ENCODE measurements around the gene SASH1. TPM values are rescaled to one million over a fixed set of nuclear protein-coding genes. Genes with fewer than 3 reads are reported as not detected.
A peak's percentile ranks its signal among the peaks of the same experiment; 100 is the strongest.

Gene SASH1
- total RNA-seq, 1 donor from 2014 or later, result 28.7 TPM

DNA sequence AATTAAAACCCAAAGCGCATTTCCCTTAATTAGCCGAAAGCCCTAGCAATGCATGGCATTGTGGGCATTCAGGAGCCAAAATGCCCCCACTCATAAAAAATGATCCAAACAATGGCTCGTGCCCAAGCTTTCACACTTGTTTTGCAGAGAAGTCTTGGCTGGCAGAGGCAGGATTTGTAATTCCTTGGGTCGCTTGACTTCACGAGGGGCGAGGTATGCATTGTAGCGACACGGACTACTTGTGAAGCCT, 613 bp upstream of the SASH1 start:
- H3K36me3 Mint-ChIP-seq, result no peaks in the 10 kb centered on the region
- H3K27me3 Mint-ChIP-seq (ENCODE audit: low read depth), result no peaks in the 10 kb centered on the region
- no peak for DNase-seq (ENCODE audit: low spot score in 2 of 2, unreplicated experiment in 2 of 2)
- TF ChIP-seq, protein P1, sequence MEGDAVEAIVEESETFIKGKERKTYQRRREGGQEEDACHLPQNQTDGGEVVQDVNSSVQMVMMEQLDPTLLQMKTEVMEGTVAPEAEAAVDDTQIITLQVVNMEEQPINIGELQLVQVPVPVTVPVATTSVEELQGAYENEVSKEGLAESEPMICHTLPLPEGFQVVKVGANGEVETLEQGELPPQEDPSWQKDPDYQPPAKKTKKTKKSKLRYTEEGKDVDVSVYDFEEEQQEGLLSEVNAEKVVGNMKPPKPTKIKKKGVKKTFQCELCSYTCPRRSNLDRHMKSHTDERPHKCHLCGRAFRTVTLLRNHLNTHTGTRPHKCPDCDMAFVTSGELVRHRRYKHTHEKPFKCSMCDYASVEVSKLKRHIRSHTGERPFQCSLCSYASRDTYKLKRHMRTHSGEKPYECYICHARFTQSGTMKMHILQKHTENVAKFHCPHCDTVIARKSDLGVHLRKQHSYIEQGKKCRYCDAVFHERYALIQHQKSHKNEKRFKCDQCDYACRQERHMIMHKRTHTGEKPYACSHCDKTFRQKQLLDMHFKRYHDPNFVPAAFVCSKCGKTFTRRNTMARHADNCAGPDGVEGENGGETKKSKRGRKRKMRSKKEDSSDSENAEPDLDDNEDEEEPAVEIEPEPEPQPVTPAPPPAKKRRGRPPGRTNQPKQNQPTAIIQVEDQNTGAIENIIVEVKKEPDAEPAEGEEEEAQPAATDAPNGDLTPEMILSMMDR (IDR thresholded peaks at IDR 0.05; ENCODE audit: unreplicated experiment), result no peak
- H3K9me3 Mint-ChIP-seq, result no peaks in the 10 kb centered on the region
- peak overlapping the region; percentile 95 for H3K4me3 Mint-ChIP-seq
- H3K4me1 Mint-ChIP-seq, result peaks cover 37% of the 10 kb centered on the region
- peak overlapping the region; percentile 99 for H3K27ac Mint-ChIP-seq

DNA sequence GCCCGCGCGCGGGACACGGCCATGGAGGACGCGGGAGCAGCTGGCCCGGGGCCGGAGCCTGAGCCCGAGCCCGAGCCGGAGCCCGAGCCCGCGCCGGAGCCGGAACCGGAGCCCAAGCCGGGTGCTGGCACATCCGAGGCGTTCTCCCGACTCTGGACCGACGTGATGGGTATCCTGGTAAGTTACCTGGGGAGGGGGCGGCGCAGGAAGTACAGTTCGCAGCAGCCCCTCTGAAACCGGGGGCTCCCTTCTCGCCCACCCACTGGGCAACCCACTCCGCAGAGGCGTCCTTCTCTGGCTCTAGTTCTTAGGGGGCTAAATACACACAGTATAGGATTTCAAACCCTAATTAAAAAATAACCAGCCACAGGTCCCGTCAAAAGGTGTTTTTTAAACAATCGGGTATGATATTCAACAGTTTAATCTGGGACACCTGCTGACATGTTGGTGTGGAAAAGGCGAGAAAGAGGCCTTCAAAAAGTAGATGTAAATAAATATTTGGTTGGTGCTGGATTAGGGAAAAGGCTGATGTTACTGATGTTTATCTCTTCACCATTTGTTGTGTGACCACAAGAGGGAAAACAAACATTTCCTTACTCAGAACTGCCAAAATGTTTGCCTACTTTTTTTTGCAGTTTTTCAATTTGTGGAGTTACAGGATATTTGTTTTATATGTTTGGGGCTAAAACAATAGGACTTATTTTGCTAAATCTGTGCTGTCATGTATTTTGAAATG, 577 bp downstream of the SASH1 start:
- Mint-ChIP-seq H3K27ac (peak overlapping the region; percentile 30), H3K9me3 (no peaks in the 10 kb centered on the region), H3K36me3 (peaks cover under 1% of the 10 kb centered on the region), H3K27me3 (ENCODE audit: low read depth) (no peaks in the 10 kb centered on the region), H3K4me3 (peak overlapping the region; percentile 84), H3K4me1 (peaks cover 41% of the 10 kb centered on the region)
- no peak for DNase-seq (ENCODE audit: low spot score in 2 of 2, unreplicated experiment in 2 of 2)
- TF ChIP-seq, protein P1 (IDR thresholded peaks at IDR 0.05; ENCODE audit: unreplicated experiment), result no peak

DNA sequence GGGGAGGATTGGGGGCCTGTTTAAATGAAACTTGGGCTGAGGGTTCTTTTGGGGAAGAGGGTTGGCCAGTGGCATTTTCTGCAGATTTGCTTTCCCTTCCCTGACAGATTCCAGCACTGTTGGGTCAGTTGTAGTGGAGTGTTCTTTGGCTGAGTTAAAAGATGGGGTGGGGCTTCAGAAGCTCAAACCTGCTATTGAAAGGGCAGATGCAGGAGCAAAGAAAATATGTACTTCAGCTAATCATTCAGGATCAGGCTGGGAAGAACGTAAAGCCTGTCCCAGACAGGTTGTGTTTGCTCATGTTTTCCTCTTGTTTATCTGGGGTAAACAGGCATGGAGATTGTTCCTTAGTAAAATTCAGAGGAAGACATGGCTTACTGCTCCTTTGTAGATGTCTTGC, 2.5 kb downstream of the SASH1 start:
- DNase-seq (ENCODE audit: low spot score in 2 of 2, unreplicated experiment in 2 of 2), result no peak
- TF ChIP-seq, protein P1 (IDR thresholded peaks at IDR 0.05; ENCODE audit: unreplicated experiment), result no peak
- Mint-ChIP-seq H3K36me3 (peaks cover 6% of the 10 kb centered on the region), H3K27ac (peak overlapping the region; percentile 1), H3K27me3 (ENCODE audit: low read depth) (no peaks in the 10 kb centered on the region), H3K4me1 (peaks cover 41% of the 10 kb centered on the region), H3K9me3 (no peaks in the 10 kb centered on the region), H3K4me3 (no peak overlapping the region)

DNA sequence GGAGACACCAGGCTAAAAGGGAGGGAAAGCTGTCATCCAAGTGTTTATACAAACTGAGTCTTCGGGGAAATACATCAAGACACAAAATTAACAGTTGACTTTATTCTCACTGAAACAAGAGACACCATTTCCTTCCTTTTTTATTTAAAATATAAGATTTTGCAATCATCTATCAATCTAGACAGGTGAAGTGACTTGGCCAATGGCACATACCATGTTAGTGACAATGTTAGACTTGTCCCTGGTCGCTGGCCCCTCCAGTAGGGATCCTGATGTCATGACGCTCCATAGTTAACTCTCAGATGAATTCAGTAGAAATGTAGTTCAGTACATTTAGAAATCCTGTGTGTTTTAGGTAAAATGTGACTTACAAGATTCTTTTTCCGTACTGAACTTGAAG, 2.9 kb downstream of the SASH1 start:
- Mint-ChIP-seq H3K9me3 (no peaks in the 10 kb centered on the region), H3K27ac (peak overlapping the region; percentile 21), H3K27me3 (ENCODE audit: low read depth) (no peaks in the 10 kb centered on the region), H3K4me1 (peaks cover 41% of the 10 kb centered on the region), H3K4me3 (no peak overlapping the region), H3K36me3 (peaks cover 6% of the 10 kb centered on the region)
- TF ChIP-seq, protein P1 (IDR thresholded peaks at IDR 0.05; ENCODE audit: unreplicated experiment), result no peak
- DNase-seq (ENCODE audit: low spot score in 2 of 2, unreplicated experiment in 2 of 2), result no peak

DNA sequence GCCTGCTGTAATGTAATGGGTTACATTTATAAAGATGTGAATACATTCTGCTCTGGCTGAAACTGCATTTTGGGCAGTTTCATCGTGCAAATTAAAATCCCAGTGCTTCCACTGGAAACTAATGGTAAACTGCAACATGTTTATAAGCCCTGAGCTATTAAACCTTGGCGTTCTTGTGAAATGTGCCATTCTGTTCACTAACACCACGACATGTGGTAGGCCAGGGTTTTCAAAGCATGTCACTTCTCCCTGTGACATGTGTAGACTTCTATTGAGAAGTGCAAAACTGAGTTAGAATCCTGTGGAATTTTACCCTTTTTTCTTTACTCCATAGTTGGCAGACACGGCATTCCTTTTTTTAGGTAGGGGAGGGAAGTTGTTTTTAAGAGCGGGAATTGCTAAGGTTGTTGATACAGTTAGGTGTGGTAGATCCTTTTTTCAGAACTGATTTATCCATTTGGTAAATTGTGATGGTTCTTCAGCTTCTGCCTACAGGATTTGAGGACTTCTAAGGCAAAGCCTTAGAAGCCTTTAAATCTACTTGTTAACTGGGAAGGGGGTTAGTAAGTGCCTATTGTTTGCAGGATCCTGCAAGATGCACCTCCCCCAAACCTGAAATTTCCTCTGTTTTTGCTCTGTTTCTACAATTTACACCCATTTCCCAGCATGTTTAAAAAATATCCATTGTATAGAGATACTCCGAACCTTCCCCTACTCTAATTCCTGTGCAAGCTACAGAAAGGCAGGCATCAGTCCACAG, 4.2 kb downstream of the SASH1 start:
- Mint-ChIP-seq H3K4me3 (no peak overlapping the region), H3K27me3 (ENCODE audit: low read depth) (no peaks in the 10 kb centered on the region), H3K27ac (no peak overlapping the region), H3K9me3 (no peaks in the 10 kb centered on the region), H3K4me1 (peaks cover 39% of the 10 kb centered on the region), H3K36me3 (peaks cover 6% of the 10 kb centered on the region)
- DNase-seq (ENCODE audit: low spot score in 2 of 2, unreplicated experiment in 2 of 2), result no peak
- TF ChIP-seq, protein P1 (IDR thresholded peaks at IDR 0.05; ENCODE audit: unreplicated experiment), result no peak
